Natural killer cell (primary cell): ENCODE measurements around the gene ASXL3. TPM values are rescaled to one million over a fixed set of nuclear protein-coding genes. Genes with fewer than 3 reads are reported as not detected.

Source experiments
- ATAC-seq, 3 donors: fragments of 150-1000 bp in 2 of 3; fragments of 200-7000 bp in 1 of 3; cut with Tn5 transposase; 1 replicate in 1 of 3; 2 replicates in 2 of 3; pipeline ENCODE4 v1.10.0; 2021; ENCODE audit warnings: mild to moderate bottlenecking in 2 of 3, moderate library complexity in 2 of 3
- DNase-seq, 2 donors: peaks; one replicate each; pipeline versions ENCODE4 v3.0.0 to v3.0.0-alpha.2; 2013 to 2021; ENCODE audit warnings: mixed read lengths in 1 of 2
- H3K27ac ChIP-seq: one replicate; pipeline ENCODE4 v1.5.1; 2013; ENCODE audit warnings: mild to moderate bottlenecking, low read length
- H3K27me3 ChIP-seq: one replicate; pipeline ENCODE4 v1.6.1; 2013; ENCODE audit warnings: low read length; ENCODE audit not compliant: control insufficient read depth, insufficient read depth
- H3K36me3 ChIP-seq: one replicate; pipeline ENCODE4 v1.6.1; 2013; ENCODE audit warnings: low read length; ENCODE audit not compliant: control insufficient read depth, insufficient read depth
- H3K4me1 ChIP-seq: one replicate; pipeline ENCODE4 v1.6.1; 2013; ENCODE audit warnings: low read length; ENCODE audit not compliant: control insufficient read depth, insufficient read depth
- H3K4me3 ChIP-seq: one replicate; pipeline ENCODE4 v1.5.1; 2013; ENCODE audit warnings: low read length
- H3K9me3 ChIP-seq: one replicate; pipeline ENCODE4 v1.6.1; 2013; ENCODE audit warnings: low read length; ENCODE audit not compliant: control insufficient read depth, insufficient read depth
- H3K27ac Mint-ChIP-seq, 2 donors: one replicate each; pipeline ENCODE4 v1.8.0; 2022; ENCODE audit warnings: mild to moderate bottlenecking in 2 of 2, mixed read lengths in 2 of 2, moderate library complexity in 1 of 2
- H3K27me3 Mint-ChIP-seq, 2 donors: one replicate each; pipeline ENCODE4 v1.8.0; 2022; ENCODE audit warnings: low read depth in 2 of 2, mixed read lengths in 2 of 2
- H3K36me3 Mint-ChIP-seq: one replicate; pipeline ENCODE4 v1.8.0; 2022; ENCODE audit warnings: mixed read lengths
- H3K4me1 Mint-ChIP-seq, 2 donors: one replicate each; pipeline ENCODE4 v1.8.0; 2022; ENCODE audit warnings: mixed read lengths in 2 of 2
- H3K4me3 Mint-ChIP-seq: one replicate; pipeline ENCODE4 v1.8.0; 2022; ENCODE audit warnings: mild to moderate bottlenecking, moderate library complexity, mixed read lengths
- H3K9me3 Mint-ChIP-seq, 2 donors: one replicate each; pipeline ENCODE4 v1.8.0; 2022; ENCODE audit warnings: mixed read lengths in 2 of 2
- WGBS: methylation state at CpG from one replicate; pipeline ENCODE4 v1.1.7; 2013; ENCODE audit warnings: missing lambda C conversion rate; ENCODE audit not compliant: insufficient coverage; 5-methylcytosine and 5-hydroxymethylcytosine counted together
- intact Hi-C: fragments of 100-400 bp; cut with micrococcal nuclease; formaldehyde crosslinking; loops from one replicate; pipeline ENCODE4 v1.14.2; 2022
- total RNA-seq, 4 donors: library from RNA; stranded (reverse); fragments of 120-200 nt in 1 of 4; gene quantifications; one replicate each; pipeline versions ENCODE4 v1.2.3 to v1.2.4, GENCODE V29; 2013 to 2022
- TF ChIP-seq, protein P1 (sequence below): fragments of 200-600 bp; IDR thresholded peaks from one replicate; pipeline ENCODE4 v1.8.0; 2022; ENCODE audit warnings: antibody characterized with exemption

ASXL3 gene
- not detected for total RNA-seq
- total RNA-seq (2013), result not detected

- Histone ChIP-seq H3K9me3 (no peaks in the 10 kb centered on the region), H3K4me3 (no peak within 1 kb of the TSS), H3K27ac (no peak within 1 kb of the TSS), H3K4me1 (peaks cover 3% of the 10 kb centered on the region), H3K27me3 (peaks cover 6% of the 10 kb centered on the region), H3K36me3 (no peaks in the 10 kb centered on the region)
- WGBS, result 3% methylated on average over 74 of the region's 103 CpGs
- Mint-ChIP-seq H3K27ac (no peak within 1 kb of the TSS), H3K27me3 (peaks cover 10 to 11% of the 10 kb centered on the region in 2 donors), H3K36me3 (no peaks in the 10 kb centered on the region), H3K9me3 (peaks cover 5 to 7% of the 10 kb centered on the region in 2 donors), H3K4me1 (no peaks in the 10 kb centered on the region), H3K4me3 (no peak within 1 kb of the TSS)
- intact Hi-C loops, result no loop called here
- TF ChIP-seq, protein P1, sequence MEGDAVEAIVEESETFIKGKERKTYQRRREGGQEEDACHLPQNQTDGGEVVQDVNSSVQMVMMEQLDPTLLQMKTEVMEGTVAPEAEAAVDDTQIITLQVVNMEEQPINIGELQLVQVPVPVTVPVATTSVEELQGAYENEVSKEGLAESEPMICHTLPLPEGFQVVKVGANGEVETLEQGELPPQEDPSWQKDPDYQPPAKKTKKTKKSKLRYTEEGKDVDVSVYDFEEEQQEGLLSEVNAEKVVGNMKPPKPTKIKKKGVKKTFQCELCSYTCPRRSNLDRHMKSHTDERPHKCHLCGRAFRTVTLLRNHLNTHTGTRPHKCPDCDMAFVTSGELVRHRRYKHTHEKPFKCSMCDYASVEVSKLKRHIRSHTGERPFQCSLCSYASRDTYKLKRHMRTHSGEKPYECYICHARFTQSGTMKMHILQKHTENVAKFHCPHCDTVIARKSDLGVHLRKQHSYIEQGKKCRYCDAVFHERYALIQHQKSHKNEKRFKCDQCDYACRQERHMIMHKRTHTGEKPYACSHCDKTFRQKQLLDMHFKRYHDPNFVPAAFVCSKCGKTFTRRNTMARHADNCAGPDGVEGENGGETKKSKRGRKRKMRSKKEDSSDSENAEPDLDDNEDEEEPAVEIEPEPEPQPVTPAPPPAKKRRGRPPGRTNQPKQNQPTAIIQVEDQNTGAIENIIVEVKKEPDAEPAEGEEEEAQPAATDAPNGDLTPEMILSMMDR, result no peak
- no peak for ATAC-seq
- no peak for DNase-seq
Observed at GRCh38 chr18:33577685-33578517, at the start of gene ASXL3. Gene ASXL3 (plus strand): TSS chr18:33578219. CDS start chr18:33578632, 413 bp downstream.

DNA sequence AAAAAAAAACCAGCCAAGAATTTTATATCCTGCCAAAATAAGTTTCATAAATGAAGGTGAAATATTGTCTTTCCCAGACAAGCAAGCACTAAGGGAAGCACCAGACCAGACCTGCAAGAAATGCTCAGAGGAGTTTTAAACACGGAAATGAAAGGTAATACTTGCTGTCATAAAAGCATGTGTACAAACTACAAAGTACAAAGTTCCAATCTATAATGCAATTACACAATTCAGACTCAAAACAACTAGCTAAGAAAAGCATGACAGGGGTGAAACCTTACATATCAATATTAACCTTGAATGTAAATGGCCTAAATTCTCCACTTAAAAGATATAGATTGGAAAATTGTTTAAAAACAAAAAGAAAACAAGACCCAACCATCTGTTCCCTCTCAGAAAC is 45.0 kb upstream of the ASXL3 start:
- TF ChIP-seq, protein P1, result no peak
- no peaks in the 10 kb centered on the region for H3K27me3 Mint-ChIP-seq

DNA sequence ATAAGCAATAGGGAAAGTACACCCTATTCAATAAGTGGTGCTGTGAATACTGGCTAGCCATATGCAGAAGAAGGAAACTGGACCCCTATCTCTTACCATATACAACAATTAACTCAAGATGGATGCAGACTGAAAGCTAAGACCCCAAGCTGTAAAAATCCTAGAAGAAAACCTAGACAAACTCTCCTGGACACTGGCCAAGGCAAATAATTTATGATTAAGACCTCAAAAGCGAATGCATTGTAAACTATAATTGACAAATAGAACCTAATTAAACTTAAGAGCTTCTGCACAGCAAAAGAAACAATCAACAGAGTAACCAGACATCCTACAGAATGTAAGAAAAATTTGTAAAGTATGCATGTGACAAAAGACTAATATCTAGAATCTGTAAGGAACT is 41.1 kb upstream of the ASXL3 start:
- no peak for ATAC-seq
- Histone ChIP-seq H3K36me3 (no peaks in the 10 kb centered on the region), H3K27me3 (no peaks in the 10 kb centered on the region), H3K27ac (no peak overlapping the region), H3K9me3 (no peaks in the 10 kb centered on the region), H3K4me1 (no peaks in the 10 kb centered on the region), H3K4me3 (no peak overlapping the region)
- H3K27ac Mint-ChIP-seq, result no peak overlapping the region
- H3K36me3 Mint-ChIP-seq, result peaks cover 3% of the 10 kb centered on the region
- peaks cover 7 to 10% of the 10 kb centered on the region in 2 donors for H3K9me3 Mint-ChIP-seq
- H3K4me1 Mint-ChIP-seq, result no peaks in the 10 kb centered on the region
- H3K27me3 Mint-ChIP-seq, result no peaks in the 10 kb centered on the region
- no peak for DNase-seq
- intact Hi-C loops, result no loop called here
- TF ChIP-seq, protein P1, result no peak
- no CpG with 5 or more reads among the region's 1 CpG for WGBS
- H3K4me3 Mint-ChIP-seq, result no peak overlapping the region

More for the DNA sequence above, 45.0 kb upstream of the ASXL3 start:
- no peak overlapping the region for H3K27ac ChIP-seq
- H3K4me1 ChIP-seq, result no peaks in the 10 kb centered on the region
- no peaks in the 10 kb centered on the region for H3K27me3 ChIP-seq
- no CpG with 5 or more reads among the region's 1 CpG for WGBS
- Mint-ChIP-seq H3K36me3 (peaks cover 6% of the 10 kb centered on the region), H3K9me3 (peaks cover 10 to 19% of the 10 kb centered on the region in 2 donors), H3K4me3 (no peak overlapping the region), H3K27ac (no peak overlapping the region), H3K4me1 (no peaks in the 10 kb centered on the region)
- H3K4me3 ChIP-seq, result no peak overlapping the region
- intact Hi-C loops, result no loop called here
- DNase-seq, result no peak
- H3K9me3 ChIP-seq, result peaks cover 5% of the 10 kb centered on the region
- no peak for ATAC-seq
- no peaks in the 10 kb centered on the region for H3K36me3 ChIP-seq
